Neuronal stem cell (in vitro differentiated cells): Measurements from ENCODE around the gene KMT2C.
"Not testable (repeated sequence)": the region's sequence is repeated elsewhere in the genome, so short reads cannot be mapped to it uniquely, and the experiment has no call there.

ENCODE experiments used
- DNase-seq: peaks from one replicate; pipeline ENCODE4 v3.0.0-alpha.2; 2013; ENCODE audit warnings: low spot score
- H2AFZ ChIP-seq: one replicate; pipeline ENCODE4 v1.6.1; 2013; ENCODE audit warnings: mild to moderate bottlenecking, low read length, inconsistent platforms
- H2AK5ac ChIP-seq: 2 replicates; pipeline ENCODE4 v1.6.1; 2013; ENCODE audit warnings: low read depth, mild to moderate bottlenecking, inconsistent platforms, low read length, moderate library complexity, mixed read lengths
- H2BK120ac ChIP-seq: 2 replicates; pipeline ENCODE4 v1.6.1; 2013; ENCODE audit warnings: low read depth, mild to moderate bottlenecking, inconsistent platforms, low read length, moderate library complexity, mixed read lengths
- H2BK12ac ChIP-seq: one replicate; pipeline ENCODE4 v1.6.1; 2013; ENCODE audit warnings: low read length, inconsistent platforms
- H2BK15ac ChIP-seq: 2 replicates; pipeline ENCODE4 v1.6.1; 2013; ENCODE audit warnings: mild to moderate bottlenecking, low read length, inconsistent platforms, mixed read lengths
- H2BK5ac ChIP-seq: one replicate; pipeline ENCODE4 v1.6.1; 2013; ENCODE audit warnings: inconsistent platforms, mild to moderate bottlenecking, low read length, moderate library complexity
- H3K14ac ChIP-seq: one replicate; pipeline ENCODE4 v1.6.1; 2013; ENCODE audit warnings: low read length, inconsistent platforms
- H3K18ac ChIP-seq: 2 replicates; pipeline ENCODE4 v1.6.1; 2013; ENCODE audit warnings: low read length, inconsistent platforms
- H3K23ac ChIP-seq: 2 replicates; pipeline ENCODE4 v1.6.1; 2013; ENCODE audit warnings: low read depth, mild to moderate bottlenecking, mixed read lengths, low read length, inconsistent platforms; ENCODE audit not compliant: poor library complexity
- H3K27ac ChIP-seq: replicated peaks from 3 replicates; pipeline ENCODE4 v1.5.1; 2013; ENCODE audit warnings: low read length, inconsistent platforms
- H3K27me3 ChIP-seq, 3 experiments: 2 replicates each; pipeline ENCODE4 v1.6.1; 2013; ENCODE audit warnings: low read length in 3 of 3, mild to moderate bottlenecking in 2 of 3, inconsistent platforms in 1 of 3, low read depth in 1 of 3, mixed read lengths in 1 of 3, moderate library complexity in 1 of 3; ENCODE audit not compliant: control insufficient read depth in 3 of 3, insufficient read depth in 3 of 3
- H3K36me3 ChIP-seq, 2 donors: replicated peaks in 1 of 2; 2 replicates each; pipeline ENCODE4 v1.6.1; 2013; ENCODE audit warnings: low read length in 2 of 2; ENCODE audit not compliant: control insufficient read depth in 2 of 2, insufficient read depth in 2 of 2
- H3K4ac ChIP-seq: 2 replicates; pipeline ENCODE4 v1.6.1; 2013; ENCODE audit warnings: inconsistent platforms, mild to moderate bottlenecking, low read length, moderate library complexity
- H3K4me1 ChIP-seq, 2 donors: 1 replicate in 1 of 2; 2 replicates in 1 of 2; pipeline ENCODE4 v1.6.1; 2013; ENCODE audit warnings: low read length in 2 of 2, low read depth in 1 of 2; ENCODE audit not compliant: control insufficient read depth in 2 of 2, insufficient read depth in 1 of 2
- H3K4me2 ChIP-seq: one replicate; pipeline ENCODE4 v1.6.1; 2013; ENCODE audit warnings: mild to moderate bottlenecking, low read length, inconsistent platforms; ENCODE audit not compliant: insufficient read depth, poor library complexity, severe bottlenecking
- H3K4me3 ChIP-seq, 2 donors: 2 replicates each; pipeline ENCODE4 v1.5.1; 2013; ENCODE audit warnings: low read length in 2 of 2, mild to moderate bottlenecking in 2 of 2, inconsistent platforms in 1 of 2, moderate library complexity in 1 of 2
- H3K79me1 ChIP-seq: one replicate; pipeline ENCODE4 v1.6.1; 2013; ENCODE audit warnings: low read depth, mild to moderate bottlenecking, inconsistent platforms, low read length, moderate library complexity
- H3K9ac ChIP-seq: one replicate; pipeline ENCODE4 v1.6.1; 2013; ENCODE audit warnings: mild to moderate bottlenecking, low read depth, low read length, inconsistent platforms; ENCODE audit not compliant: poor library complexity
- H3K9me3 ChIP-seq, 2 donors: replicated peaks in 1 of 2; 2 replicates each; pipeline versions ENCODE3 to v1.6.1; 2013; ENCODE audit warnings: low read length in 2 of 2, mild to moderate bottlenecking in 2 of 2, inconsistent platforms in 1 of 2, low read depth in 1 of 2, mixed read lengths in 1 of 2, moderate library complexity in 1 of 2; ENCODE audit not compliant: control insufficient read depth in 2 of 2, insufficient read depth in 1 of 2
- H4K8ac ChIP-seq: one replicate; pipeline ENCODE4 v1.6.1; 2013; ENCODE audit warnings: low read depth, mild to moderate bottlenecking, inconsistent platforms, low read length, moderate library complexity
- H4K91ac ChIP-seq: one replicate; pipeline ENCODE4 v1.6.1; 2013; ENCODE audit warnings: low read length, low read depth, mild to moderate bottlenecking, inconsistent platforms; ENCODE audit not compliant: poor library complexity
- WGBS, 2 donors: extraction: QIAGEN DNeasy Blood & Tissue Kit; methylation state at CpG; one replicate each; pipeline ENCODE4 v1.1.7; 2013; ENCODE audit warnings: missing lambda C conversion rate in 2 of 2, mixed read lengths in 1 of 2; ENCODE audit not compliant: insufficient read length in 2 of 2, insufficient replicate concordance in 1 of 2; ENCODE audit errors: extremely low coverage in 2 of 2; 5-methylcytosine and 5-hydroxymethylcytosine counted together

The KMT2C gene

DNA sequence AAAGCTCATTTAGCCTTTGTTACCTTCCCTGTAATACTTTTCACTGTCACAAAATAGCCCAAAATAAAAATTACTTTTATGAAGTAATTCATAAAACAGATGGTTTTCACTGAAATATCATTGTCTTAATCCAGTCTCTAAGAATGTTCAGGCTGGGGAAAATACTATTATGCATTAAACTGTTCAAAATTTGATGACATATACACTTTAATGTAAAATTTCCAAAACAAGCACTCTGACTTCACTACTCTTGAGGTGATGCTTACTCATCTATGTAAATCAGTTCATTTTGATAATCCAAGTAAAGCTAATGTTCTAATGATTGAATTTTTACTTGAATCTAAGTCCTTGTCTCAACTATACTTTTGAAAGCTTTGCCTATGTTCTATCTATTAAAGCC, 127.9 kb downstream of the KMT2C start:
- Histone ChIP-seq H3K23ac (no peak overlapping the region), H3K18ac (no peak overlapping the region), H3K79me1 (no peaks in the 10 kb centered on the region), H3K4me1 (no peaks in the 10 kb centered on the region), H2BK12ac (no peak overlapping the region), H3K4ac (no peak overlapping the region), H3K9me3 (no peaks in the 10 kb centered on the region), H4K8ac (no peak overlapping the region), H3K27ac (no peak overlapping the region), H2AFZ (no peak overlapping the region), H2BK5ac (no peak overlapping the region), H2BK120ac (no peak overlapping the region), H3K4me2 (no peak overlapping the region), H2BK15ac (no peak overlapping the region), H3K14ac (no peak overlapping the region), H3K4me3 (no peak overlapping the region), H3K36me3 (peaks cover 2 to 73% of the 10 kb centered on the region in 2 donors), H3K9ac (no peak overlapping the region), H2AK5ac (no peak overlapping the region), H3K27me3 (no peaks in the 10 kb centered on the region), H4K91ac (no peak overlapping the region)
- no peak for DNase-seq

DNA sequence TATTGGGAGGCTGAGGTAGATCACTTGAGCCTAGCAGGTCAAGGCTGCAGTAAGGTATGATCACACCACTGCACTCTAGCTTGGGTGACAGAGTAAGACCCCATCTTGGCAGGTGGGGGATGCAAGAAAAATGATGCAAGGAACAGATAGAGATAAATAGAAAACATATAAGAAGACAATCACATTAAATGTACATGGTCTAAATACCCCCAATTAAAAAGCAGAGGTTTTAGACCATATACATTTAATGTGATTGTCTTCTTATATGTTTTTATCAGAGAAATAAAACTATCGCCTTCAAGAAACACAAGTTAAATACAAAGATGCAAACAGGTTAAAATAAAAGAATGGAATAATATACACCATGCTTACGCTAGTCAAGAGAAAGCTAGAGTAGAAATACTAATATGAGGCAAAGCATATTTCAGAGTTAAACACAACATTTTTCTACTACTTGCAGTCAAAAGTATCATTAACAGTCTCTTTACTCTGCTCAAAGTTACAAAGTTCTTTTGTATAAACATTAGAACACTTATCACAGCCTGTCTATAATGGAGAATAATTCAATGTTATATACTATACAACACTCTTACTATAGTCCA, 136.2 kb downstream of the KMT2C start:
- Histone ChIP-seq H3K36me3 (peaks cover 0 to 15% of the 10 kb centered on the region in 2 donors), H3K9me3 (peaks cover 0 to 10% of the 10 kb centered on the region in 2 donors)
- not testable (repeated sequence) for H2BK12ac ChIP-seq, H2BK15ac ChIP-seq, H3K27ac ChIP-seq, H2BK5ac ChIP-seq, H3K4me1 ChIP-seq, H3K79me1 ChIP-seq, DNase-seq, H3K27me3 ChIP-seq, H3K4me3 ChIP-seq, H4K8ac ChIP-seq, H2AFZ ChIP-seq, H3K23ac ChIP-seq, H2BK120ac ChIP-seq, H3K9ac ChIP-seq, H3K18ac ChIP-seq, H3K14ac ChIP-seq, H2AK5ac ChIP-seq, H3K4me2 ChIP-seq, H4K91ac ChIP-seq, H3K4ac ChIP-seq
- no CpG with 5 or more reads among the region's 2 CpGs for WGBS, 2 donors

GRCh38 chr7:152292897-152293296, 142.9 kb downstream of the KMT2C start:
- Histone ChIP-seq H3K4me2 (no peak overlapping the region), H3K27ac (no peak overlapping the region), H3K36me3 (peaks cover 2 to 14% of the 10 kb centered on the region in 2 donors), H3K4me3 (no peak overlapping the region), H3K14ac (no peak overlapping the region), H2AK5ac (no peak overlapping the region), H3K18ac (no peak overlapping the region), H3K27me3 (no peaks in the 10 kb centered on the region), H2BK5ac (no peak overlapping the region), H3K9me3 (peaks cover 0 to 8% of the 10 kb centered on the region in 2 donors), H3K9ac (no peak overlapping the region), H2BK15ac (no peak overlapping the region), H3K23ac (no peak overlapping the region), H4K91ac (no peak overlapping the region), H3K79me1 (no peaks in the 10 kb centered on the region), H2BK12ac (no peak overlapping the region), H3K4ac (no peak overlapping the region), H3K4me1 (no peaks in the 10 kb centered on the region), H2AFZ (no peak overlapping the region), H2BK120ac (no peak overlapping the region), H4K8ac (no peak overlapping the region)
- no peak for DNase-seq
- WGBS, 2 donors = no CpG with 5 or more reads among the region's 2 CpGs

GRCh38 chr7:152286972-152287371, 148.8 kb downstream of the KMT2C start:
- H3K27ac ChIP-seq = peak overlapping the region; percentile 51
- not testable (repeated sequence) for H3K36me3 ChIP-seq
- no CpG with 5 or more reads among the region's 3 CpGs for WGBS, 2 donors

More at GRCh38 chr7:152286972-152287371, 148.8 kb downstream of the KMT2C start:
- H2AFZ ChIP-seq, H3K4me2 ChIP-seq, H3K18ac ChIP-seq, H3K23ac ChIP-seq, H3K9ac ChIP-seq, DNase-seq, H3K14ac ChIP-seq, H3K27me3 ChIP-seq, H3K4me3 ChIP-seq, H2BK5ac ChIP-seq, H4K91ac ChIP-seq, H4K8ac ChIP-seq, H2BK120ac ChIP-seq, H3K4me1 ChIP-seq, H3K79me1 ChIP-seq, H2AK5ac ChIP-seq, H2BK12ac ChIP-seq, H2BK15ac ChIP-seq, H3K9me3 ChIP-seq, H3K4ac ChIP-seq: not testable (repeated sequence)
